Hepatocyte (in vitro differentiated cells): ENCODE results near the gene LRRC31.

Experiments
- EZH2 ChIP-seq: fragments of 200-600 bp; sonication (generic); IDR thresholded peaks from 2 replicates; pipeline ENCODE4 v1.6.1; 2016; ENCODE audit warnings: antibody characterized with exemption, mild to moderate bottlenecking, borderline replicate concordance
- TF ChIP-seq, protein P1 (sequence below): fragments of 200-600 bp; sonication (generic); IDR thresholded peaks from 2 replicates; pipeline ENCODE4 v1.5.1; 2016; ENCODE audit warnings: antibody characterized with exemption, mild to moderate bottlenecking; ENCODE audit not compliant: poor library complexity

GRCh38 chr3:169812332-169813235 lies 57.2 kb downstream of the LRRC31 start, which contains the start of the genes LRRC34 and LRRIQ4:
- TF ChIP-seq, protein P1, sequence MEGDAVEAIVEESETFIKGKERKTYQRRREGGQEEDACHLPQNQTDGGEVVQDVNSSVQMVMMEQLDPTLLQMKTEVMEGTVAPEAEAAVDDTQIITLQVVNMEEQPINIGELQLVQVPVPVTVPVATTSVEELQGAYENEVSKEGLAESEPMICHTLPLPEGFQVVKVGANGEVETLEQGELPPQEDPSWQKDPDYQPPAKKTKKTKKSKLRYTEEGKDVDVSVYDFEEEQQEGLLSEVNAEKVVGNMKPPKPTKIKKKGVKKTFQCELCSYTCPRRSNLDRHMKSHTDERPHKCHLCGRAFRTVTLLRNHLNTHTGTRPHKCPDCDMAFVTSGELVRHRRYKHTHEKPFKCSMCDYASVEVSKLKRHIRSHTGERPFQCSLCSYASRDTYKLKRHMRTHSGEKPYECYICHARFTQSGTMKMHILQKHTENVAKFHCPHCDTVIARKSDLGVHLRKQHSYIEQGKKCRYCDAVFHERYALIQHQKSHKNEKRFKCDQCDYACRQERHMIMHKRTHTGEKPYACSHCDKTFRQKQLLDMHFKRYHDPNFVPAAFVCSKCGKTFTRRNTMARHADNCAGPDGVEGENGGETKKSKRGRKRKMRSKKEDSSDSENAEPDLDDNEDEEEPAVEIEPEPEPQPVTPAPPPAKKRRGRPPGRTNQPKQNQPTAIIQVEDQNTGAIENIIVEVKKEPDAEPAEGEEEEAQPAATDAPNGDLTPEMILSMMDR, result no peak
- no peak for TF ChIP-seq EZH2
